HUES64 (cell line): Measurements from ENCODE around the gene SPTAN1.

ENCODE experiments used
- H3K27ac ChIP-seq: 2 replicates; pipeline ENCODE4 v1.7.0; 2013; ENCODE audit warnings: low read depth, low read length, inconsistent platforms
- H3K27me3 ChIP-seq: 2 replicates; pipeline ENCODE4 v1.6.1; 2013; ENCODE audit warnings: mild to moderate bottlenecking, low read length; ENCODE audit not compliant: insufficient read depth
- H3K36me3 ChIP-seq: 2 replicates; pipeline ENCODE4 v1.6.1; 2013; ENCODE audit warnings: mild to moderate bottlenecking, low read length; ENCODE audit not compliant: insufficient read depth
- H3K4me1 ChIP-seq: 2 replicates; pipeline ENCODE4 v1.6.1; 2013; ENCODE audit warnings: mild to moderate bottlenecking, low read length, moderate library complexity; ENCODE audit not compliant: insufficient read depth
- H3K4me3 ChIP-seq: 2 replicates; pipeline ENCODE4 v1.5.1; 2013; ENCODE audit warnings: mild to moderate bottlenecking, low read length, moderate library complexity
- H3K9ac ChIP-seq: 2 replicates; pipeline ENCODE4 v1.6.1; 2013; ENCODE audit warnings: mild to moderate bottlenecking, low read depth, low read length
- H3K9me3 ChIP-seq: 2 replicates; pipeline ENCODE4 v1.6.1; 2013; ENCODE audit warnings: low read depth, low read length; ENCODE audit not compliant: insufficient read depth
- WGBS: fragments of 150-250, 120-280 bp; methylation state at CpG from one replicate; pipeline ENCODE4 v1.1.7; 2013; ENCODE audit warnings: missing lambda C conversion rate; 5-methylcytosine and 5-hydroxymethylcytosine counted together

The SPTAN1 gene

DNA sequence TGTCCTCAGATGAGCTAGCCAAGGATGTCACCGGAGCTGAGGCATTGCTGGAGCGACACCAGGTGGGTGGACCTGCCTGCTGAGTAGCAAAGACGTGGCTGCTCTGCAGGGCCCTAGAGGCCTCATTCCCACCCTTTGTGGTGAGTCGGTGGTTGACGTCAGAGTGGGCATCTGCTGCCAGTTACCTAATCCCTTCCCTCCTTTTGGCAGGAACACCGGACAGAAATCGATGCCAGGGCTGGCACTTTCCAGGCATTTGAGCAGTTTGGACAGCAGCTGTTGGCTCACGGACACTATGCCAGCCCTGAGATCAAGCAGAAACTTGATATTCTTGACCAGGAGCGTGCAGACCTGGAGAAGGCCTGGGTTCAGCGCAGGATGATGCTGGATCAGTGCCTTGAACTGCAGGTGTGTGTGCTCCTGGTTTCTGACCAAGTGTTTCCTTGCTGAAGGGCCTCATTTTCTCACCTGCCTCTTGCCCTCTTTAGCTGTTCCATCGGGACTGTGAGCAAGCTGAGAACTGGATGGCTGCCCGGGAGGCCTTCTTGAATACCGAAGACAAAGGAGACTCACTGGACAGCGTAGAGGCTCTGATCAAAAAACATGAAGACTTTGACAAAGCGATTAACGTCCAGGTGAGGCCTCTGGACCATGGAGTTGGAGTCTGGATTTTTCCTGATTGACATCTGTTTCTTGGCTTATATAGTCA, 55.4 kb downstream of the SPTAN1 start:
- H3K9me3 ChIP-seq = no peaks in the 10 kb centered on the region
- H3K9ac ChIP-seq = no peak overlapping the region
- H3K27ac ChIP-seq = no peak overlapping the region
- H3K4me3 ChIP-seq = no peak overlapping the region
- H3K36me3 ChIP-seq = peaks cover 94% of the 10 kb centered on the region
- no peaks in the 10 kb centered on the region for H3K4me1 ChIP-seq
- WGBS = 96% methylated on average over 16 of the region's 16 CpGs
- no peaks in the 10 kb centered on the region for H3K27me3 ChIP-seq

DNA sequence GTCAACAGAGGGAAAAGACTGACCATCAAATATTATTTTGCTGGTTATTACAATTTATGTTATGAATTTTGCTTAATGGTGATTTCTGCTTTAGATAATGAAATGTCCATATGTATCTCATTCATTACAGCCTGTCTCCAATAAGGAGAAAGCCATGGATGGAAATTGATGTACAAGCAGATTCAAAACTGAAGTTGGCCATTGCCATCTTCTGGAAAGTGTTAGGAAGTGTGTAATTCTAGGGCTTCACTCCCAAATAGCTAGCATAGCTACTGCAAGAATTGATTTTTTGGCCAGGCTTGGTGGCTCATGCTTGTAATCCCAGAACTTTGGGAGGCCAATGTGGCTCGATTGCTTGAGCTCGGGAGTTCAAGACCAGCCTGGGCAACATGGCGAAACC, 58.5 kb downstream of the SPTAN1 start:
- H3K9ac ChIP-seq = no peak overlapping the region
- H3K4me3 ChIP-seq = no peak overlapping the region
- no peaks in the 10 kb centered on the region for H3K27me3 ChIP-seq
- H3K36me3 ChIP-seq = peaks cover 95% of the 10 kb centered on the region
- WGBS = 92% methylated on average over 3 of the region's 3 CpGs
- H3K27ac ChIP-seq = no peak overlapping the region
- H3K4me1 ChIP-seq = no peaks in the 10 kb centered on the region
- no peaks in the 10 kb centered on the region for H3K9me3 ChIP-seq

DNA sequence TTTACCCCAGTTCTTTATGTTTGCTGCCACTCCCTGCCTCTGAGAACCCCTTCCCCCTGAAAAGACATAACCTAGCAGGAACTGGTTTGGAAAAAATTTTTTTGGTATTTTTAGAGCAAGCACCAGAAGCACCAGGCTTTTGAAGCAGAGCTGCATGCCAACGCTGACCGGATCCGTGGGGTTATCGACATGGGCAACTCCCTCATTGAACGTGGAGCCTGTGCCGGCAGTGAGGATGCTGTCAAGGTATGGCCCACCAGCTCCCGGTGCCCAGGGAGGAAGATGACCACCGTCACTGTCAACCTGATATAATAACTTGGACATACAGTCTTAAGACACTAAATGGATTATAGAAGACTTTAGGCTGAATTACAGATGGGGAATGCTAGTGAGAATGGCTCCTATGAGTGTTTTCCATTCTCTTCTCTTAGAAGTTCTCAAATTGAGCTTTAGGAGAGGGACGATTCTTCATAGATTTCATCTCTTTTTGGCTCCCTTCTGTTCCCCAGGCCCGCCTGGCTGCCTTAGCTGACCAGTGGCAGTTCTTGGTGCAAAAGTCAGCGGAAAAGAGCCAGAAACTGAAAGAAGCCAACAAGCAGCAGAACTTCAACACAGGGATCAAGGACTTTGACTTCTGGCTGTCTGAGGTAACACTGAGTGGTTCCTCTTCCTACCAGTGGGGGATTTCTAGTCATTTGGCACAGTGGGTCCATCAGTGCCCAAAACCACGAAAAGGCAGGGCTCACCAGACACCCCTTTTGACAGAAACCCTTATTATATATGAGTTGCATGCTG, 59.4 kb downstream of the SPTAN1 start:
- Histone ChIP-seq H3K27ac (no peak overlapping the region), H3K4me1 (no peaks in the 10 kb centered on the region), H3K36me3 (peaks cover 98% of the 10 kb centered on the region), H3K9me3 (no peaks in the 10 kb centered on the region), H3K4me3 (no peak overlapping the region), H3K9ac (no peak overlapping the region), H3K27me3 (no peaks in the 10 kb centered on the region)
- WGBS = 95% methylated on average over 12 of the region's 12 CpGs

DNA sequence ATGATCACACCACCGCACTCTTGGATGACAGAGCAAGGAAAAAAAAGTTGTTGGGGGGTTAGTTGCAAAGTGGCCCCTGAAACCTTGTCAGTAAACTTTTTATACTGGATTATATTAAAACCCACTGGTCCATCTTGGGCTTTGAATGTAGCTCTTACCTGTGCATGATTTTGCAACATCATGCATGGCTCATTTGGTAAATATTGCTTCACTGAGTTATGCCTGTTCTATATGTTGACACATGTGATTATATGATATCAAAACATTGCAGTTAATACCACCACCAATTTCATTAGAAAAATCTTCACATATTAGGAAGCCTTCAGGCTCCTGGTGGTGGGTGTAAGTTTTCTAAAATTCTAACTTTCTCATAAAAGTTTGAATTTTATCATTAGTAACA, 62.3 kb downstream of the SPTAN1 start:
- 100% methylated on average over 1 of the region's 1 CpG for WGBS

DNA sequence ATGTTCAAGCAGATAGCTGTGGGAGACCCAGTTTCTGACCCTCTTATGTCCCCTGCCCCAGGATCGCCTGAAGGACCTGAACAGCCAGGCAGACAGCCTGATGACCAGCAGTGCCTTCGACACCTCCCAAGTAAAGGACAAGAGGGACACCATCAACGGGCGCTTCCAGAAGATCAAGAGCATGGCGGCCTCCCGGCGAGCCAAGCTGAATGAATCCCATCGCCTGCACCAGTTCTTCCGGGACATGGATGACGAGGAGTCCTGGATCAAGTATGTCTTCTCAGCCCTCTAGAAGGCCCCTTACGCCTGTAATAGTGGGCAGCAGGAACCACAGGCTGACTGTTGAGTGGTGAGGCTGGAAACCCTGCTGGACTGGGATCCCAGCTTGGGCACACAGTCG, 63.2 kb downstream of the SPTAN1 start:
- no peak overlapping the region for H3K4me3 ChIP-seq
- peaks cover 96% of the 10 kb centered on the region for H3K36me3 ChIP-seq
- no peak overlapping the region for H3K27ac ChIP-seq
- 96% methylated on average over 12 of the region's 12 CpGs for WGBS
- no peaks in the 10 kb centered on the region for H3K27me3 ChIP-seq
- H3K9me3 ChIP-seq = no peaks in the 10 kb centered on the region
- H3K9ac ChIP-seq = no peak overlapping the region
- no peaks in the 10 kb centered on the region for H3K4me1 ChIP-seq

More for the DNA sequence above, 62.3 kb downstream of the SPTAN1 start:
- Histone ChIP-seq H3K36me3 (peaks cover 97% of the 10 kb centered on the region), H3K9me3 (no peaks in the 10 kb centered on the region), H3K9ac (no peak overlapping the region), H3K4me3 (no peak overlapping the region), H3K27me3 (no peaks in the 10 kb centered on the region), H3K4me1 (no peaks in the 10 kb centered on the region), H3K27ac (no peak overlapping the region)

DNA sequence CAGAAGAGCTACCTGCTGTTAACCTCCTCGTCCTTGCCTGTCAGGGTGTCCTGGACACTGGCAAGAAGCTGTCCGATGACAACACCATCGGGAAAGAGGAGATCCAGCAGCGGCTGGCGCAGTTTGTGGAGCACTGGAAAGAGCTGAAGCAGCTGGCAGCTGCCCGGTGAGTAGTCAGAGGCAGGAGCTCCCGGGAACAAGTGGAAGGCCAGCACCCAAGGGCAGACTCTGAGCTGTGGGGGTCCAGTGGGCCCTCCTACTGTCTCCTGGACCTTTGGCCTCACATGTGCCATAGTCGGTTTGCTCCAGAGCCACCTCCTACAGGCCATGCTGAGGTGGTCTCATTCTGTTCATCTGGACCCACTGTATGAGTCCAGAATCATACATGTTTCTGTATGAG, 65.6 kb downstream of the SPTAN1 start:
- Histone ChIP-seq H3K4me3 (no peak overlapping the region), H3K4me1 (no peaks in the 10 kb centered on the region), H3K36me3 (peaks cover 94% of the 10 kb centered on the region), H3K27ac (no peak overlapping the region), H3K27me3 (no peaks in the 10 kb centered on the region), H3K9ac (no peak overlapping the region), H3K9me3 (no peaks in the 10 kb centered on the region)
- 94% methylated on average over 8 of the region's 8 CpGs for WGBS

DNA sequence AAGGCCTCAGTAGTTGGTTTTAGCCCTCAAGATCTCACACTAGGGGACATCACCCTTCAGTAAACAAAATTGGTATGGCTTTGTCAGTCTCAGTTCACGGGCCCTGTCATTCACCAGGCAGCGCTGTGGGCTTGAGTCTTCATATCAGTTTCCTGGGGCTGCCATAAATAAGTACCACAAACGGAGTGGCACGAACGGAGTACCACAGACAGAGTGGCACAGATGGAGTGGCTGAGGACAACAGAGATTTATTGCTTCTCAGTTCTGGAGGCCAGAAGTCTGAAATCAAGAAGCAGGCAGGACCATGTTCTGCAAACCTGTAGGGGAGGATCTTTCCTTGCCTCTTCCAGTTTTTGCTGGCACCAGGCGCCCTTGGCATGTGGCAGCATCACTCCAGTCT, 66.7 kb downstream of the SPTAN1 start:
- no peak overlapping the region for H3K4me3 ChIP-seq
- H3K36me3 ChIP-seq = peaks cover 94% of the 10 kb centered on the region
- H3K4me1 ChIP-seq = no peaks in the 10 kb centered on the region
- H3K9ac ChIP-seq = no peak overlapping the region
- no peaks in the 10 kb centered on the region for H3K9me3 ChIP-seq
- no peak overlapping the region for H3K27ac ChIP-seq
- no peaks in the 10 kb centered on the region for H3K27me3 ChIP-seq
- WGBS = 95% methylated on average over 6 of the region's 6 CpGs

DNA sequence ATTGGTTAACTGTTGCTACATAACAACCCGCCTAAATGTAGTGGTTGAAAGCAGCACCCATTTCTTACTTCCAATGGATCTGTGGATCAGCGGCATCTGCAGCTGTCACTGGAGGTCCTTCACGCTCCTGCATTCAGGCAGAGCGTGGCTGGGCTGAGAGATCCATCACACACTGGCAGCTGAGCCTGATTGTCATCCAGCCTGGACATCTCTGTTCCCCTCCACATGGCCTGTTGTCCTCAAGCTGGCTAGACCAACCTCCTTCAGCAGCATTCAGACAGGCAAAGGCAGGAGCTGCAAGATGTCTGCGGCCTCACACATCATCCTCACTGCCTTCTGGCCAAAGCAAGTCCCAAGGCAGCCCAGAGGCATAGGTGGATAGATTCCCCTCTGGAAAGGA, 67.4 kb downstream of the SPTAN1 start:
- H3K27me3 ChIP-seq = no peaks in the 10 kb centered on the region
- H3K36me3 ChIP-seq = peaks cover 94% of the 10 kb centered on the region
- H3K4me3 ChIP-seq = no peak overlapping the region
- H3K27ac ChIP-seq = no peak overlapping the region
- H3K9me3 ChIP-seq = no peaks in the 10 kb centered on the region
- H3K9ac ChIP-seq = no peak overlapping the region
- 95% methylated on average over 5 of the region's 5 CpGs for WGBS
- no peaks in the 10 kb centered on the region for H3K4me1 ChIP-seq

DNA sequence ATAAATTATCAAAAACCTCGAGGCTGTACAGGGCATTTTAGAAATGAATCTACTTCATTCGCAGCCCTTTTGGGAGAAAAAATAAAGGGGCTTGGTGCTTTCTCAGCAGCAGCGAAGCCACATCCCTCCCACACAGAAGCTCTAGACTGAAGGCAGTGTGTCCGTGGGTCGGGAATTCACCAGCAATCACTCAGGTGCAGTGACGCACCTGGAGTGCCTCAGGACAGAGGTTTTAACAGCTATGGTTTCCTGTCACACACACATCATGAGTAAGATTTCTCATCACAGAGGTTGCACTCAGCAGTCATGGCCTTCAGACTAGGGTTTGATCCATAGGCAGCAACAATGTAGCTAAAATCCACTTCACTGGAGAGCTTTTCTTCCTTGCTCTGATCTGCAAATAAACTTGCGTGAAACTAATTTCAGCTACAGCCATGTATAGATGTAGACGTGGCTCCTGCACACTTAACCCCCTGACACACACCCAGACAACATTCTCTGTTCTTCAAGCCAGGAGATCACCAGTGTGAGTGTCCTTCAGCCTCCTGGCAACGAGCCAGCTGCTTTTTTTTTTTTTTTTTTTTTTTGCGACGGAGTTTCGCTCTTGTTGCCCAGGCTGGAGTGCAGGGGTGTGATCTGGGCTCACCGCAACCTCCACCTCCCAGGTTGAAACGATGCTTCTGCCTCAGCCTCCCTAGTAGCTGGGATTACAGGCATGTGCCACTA, 69.5 kb downstream of the SPTAN1 start:
- WGBS = 94% methylated on average over 14 of the region's 14 CpGs
- H3K27ac ChIP-seq = no peak overlapping the region
- no peak overlapping the region for H3K9ac ChIP-seq
- H3K4me3 ChIP-seq = no peak overlapping the region
- peaks cover 94% of the 10 kb centered on the region for H3K36me3 ChIP-seq
- no peaks in the 10 kb centered on the region for H3K4me1 ChIP-seq
- no peaks in the 10 kb centered on the region for H3K27me3 ChIP-seq
- no peaks in the 10 kb centered on the region for H3K9me3 ChIP-seq

DNA sequence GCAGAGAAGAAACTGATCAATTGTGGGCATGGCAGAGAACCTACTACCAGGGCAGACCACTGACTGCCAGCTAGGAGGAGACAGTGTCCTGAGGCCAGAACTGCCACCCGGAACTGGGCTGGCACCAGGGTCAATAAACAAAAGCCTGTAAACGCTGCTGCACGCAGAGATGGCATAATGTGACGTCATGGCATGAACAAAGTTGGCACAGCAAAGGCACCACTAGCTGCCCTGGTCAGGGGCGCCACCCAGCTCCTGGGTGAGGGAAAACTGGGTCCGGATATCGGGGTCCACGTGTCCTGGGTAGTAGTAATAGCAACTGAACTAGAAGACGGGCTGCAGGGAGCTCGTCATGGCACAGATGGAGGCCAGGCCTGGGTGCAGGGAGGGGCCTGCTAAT, 72.2 kb downstream of the SPTAN1 start:
- Histone ChIP-seq H3K27ac (no peak overlapping the region), H3K4me1 (no peaks in the 10 kb centered on the region; the same call in 1 of the 2 replicates), H3K27me3 (no peaks in the 10 kb centered on the region), H3K4me3 (no peak overlapping the region), H3K36me3 (peaks cover 95% of the 10 kb centered on the region), H3K9ac (no peak overlapping the region), H3K9me3 (no peaks in the 10 kb centered on the region)
- 96% methylated on average over 10 of the region's 10 CpGs for WGBS
